SJSA1 (cell line): Measurements from ENCODE around the gene HOMER2. TPM values are rescaled to one million over a fixed set of nuclear protein-coding genes. Genes with fewer than 3 reads are reported as not detected.
A peak's percentile ranks its signal among the peaks of the same experiment; 100 is the strongest.
"Not testable (repeated sequence)": the region's sequence is repeated elsewhere in the genome, so short reads cannot be mapped to it uniquely, and the experiment has no call there.

Source experiments
- DNase-seq, 2 experiments: peaks; one replicate each; pipeline ENCODE4 v3.0.0-alpha.2; 2015 to 2020; ENCODE audit warnings: low spot score in 2 of 2, low read depth in 1 of 2
- H3K27ac ChIP-seq: fragments of 250-450 bp; sonication (Bioruptor Pico); 2 replicates; pipeline ENCODE4 v1.5.1; 2020; ENCODE audit warnings: mild to moderate bottlenecking, moderate library complexity
- H3K27me3 ChIP-seq: fragments of 250-450 bp; sonication (Bioruptor Pico); replicated peaks from 2 replicates; pipeline ENCODE4 v1.5.1; 2020; ENCODE audit warnings: mild to moderate bottlenecking, moderate library complexity
- H3K36me3 ChIP-seq: fragments of 250-450 bp; sonication (Bioruptor Pico); 2 replicates; pipeline ENCODE4 v1.5.1; 2020; ENCODE audit warnings: mild to moderate bottlenecking
- H3K4me1 ChIP-seq: fragments of 250-450 bp; sonication (Bioruptor Pico); replicated peaks from 2 replicates; pipeline ENCODE4 v1.6.1; 2021; ENCODE audit warnings: mild to moderate bottlenecking
- H3K4me3 ChIP-seq: fragments of 250-450 bp; sonication (Bioruptor Pico); 2 replicates; pipeline ENCODE4 v1.5.1; 2020; ENCODE audit warnings: mild to moderate bottlenecking
- H3K9me3 ChIP-seq: fragments of 250-450 bp; sonication (Bioruptor Pico); replicated peaks from 2 replicates; pipeline ENCODE4 v1.5.1; 2020; ENCODE audit warnings: mild to moderate bottlenecking
- total RNA-seq: library from RNA; depleted of rRNA; stranded (reverse); fragments of >200 nt; shearing (Covaris generic); gene quantifications from 2 replicates; pipeline ENCODE4 v1.2.3, GENCODE V29; 2014

The HOMER2 gene
- total RNA-seq, 1 experiment from 2014 or later: 1.2 TPM

- peak; percentile 60 to 89 for DNase-seq
These were observed 119.7 kb downstream of the HOMER2 start for GRCh38 chr15:82832601-82833361.

GRCh38 chr15:82831894-82832600, 120.5 kb downstream of the HOMER2 start:
- Histone ChIP-seq H3K27ac (peak overlapping the region; percentile 63), H3K4me1 (peaks cover 23% of the 10 kb centered on the region), H3K4me3 (no peak overlapping the region), H3K27me3 (no peaks in the 10 kb centered on the region), H3K9me3 (no peaks in the 10 kb centered on the region), H3K36me3 (peaks cover 82% of the 10 kb centered on the region)
- DNase-seq: no peak

More at GRCh38 chr15:82832601-82833361, 119.7 kb downstream of the HOMER2 start:
- Histone ChIP-seq H3K9me3 (no peaks in the 10 kb centered on the region), H3K36me3 (peaks cover 80% of the 10 kb centered on the region), H3K27me3 (no peaks in the 10 kb centered on the region), H3K4me1 (peaks cover 23% of the 10 kb centered on the region), H3K4me3 (no peak overlapping the region), H3K27ac (peak overlapping the region; percentile 63)

- Histone ChIP-seq H3K36me3 (peaks cover 82% of the 10 kb centered on the region), H3K4me1 (peaks cover 23% of the 10 kb centered on the region), H3K4me3 (no peak overlapping the region), H3K9me3 (no peaks in the 10 kb centered on the region), H3K27ac (no peak overlapping the region), H3K27me3 (no peaks in the 10 kb centered on the region)
- DNase-seq: no peak
These were observed 121.9 kb downstream of the HOMER2 start for GRCh38 chr15:82830427-82831173.

- H3K27me3 ChIP-seq: no peaks in the 10 kb centered on the region
- DNase-seq: no peak
- no peaks in the 10 kb centered on the region for H3K9me3 ChIP-seq
- H3K36me3 ChIP-seq: peaks cover 76% of the 10 kb centered on the region
- peaks cover 23% of the 10 kb centered on the region for H3K4me1 ChIP-seq
- no peak overlapping the region for H3K4me3 ChIP-seq
- no peak overlapping the region for H3K27ac ChIP-seq
These were observed 123.3 kb downstream of the HOMER2 start for GRCh38 chr15:82829234-82829633.

GRCh38 chr15:82828075-82828474, 124.4 kb downstream of the HOMER2 start:
- no peaks in the 10 kb centered on the region for H3K9me3 ChIP-seq
- H3K27me3 ChIP-seq: no peaks in the 10 kb centered on the region
- no peak overlapping the region for H3K27ac ChIP-seq
- no peak for DNase-seq
- H3K4me3 ChIP-seq: no peak overlapping the region
- peaks cover 16% of the 10 kb centered on the region for H3K4me1 ChIP-seq
- peaks cover 69% of the 10 kb centered on the region for H3K36me3 ChIP-seq

- H3K36me3 ChIP-seq: peaks cover 58% of the 10 kb centered on the region
- no peaks in the 10 kb centered on the region for H3K4me1 ChIP-seq
- DNase-seq: no peak
- no peaks in the 10 kb centered on the region for H3K27me3 ChIP-seq
- no peak overlapping the region for H3K27ac ChIP-seq
- H3K4me3 ChIP-seq: no peak overlapping the region
- H3K9me3 ChIP-seq: no peaks in the 10 kb centered on the region
These were observed 129.5 kb downstream of the HOMER2 start for GRCh38 chr15:82823049-82823448.

- H3K36me3 ChIP-seq: peaks cover 57% of the 10 kb centered on the region
- not testable (repeated sequence) for H3K27ac ChIP-seq, H3K9me3 ChIP-seq, H3K27me3 ChIP-seq, H3K4me1 ChIP-seq, H3K4me3 ChIP-seq, DNase-seq
These were observed 130.7 kb downstream of the HOMER2 start for GRCh38 chr15:82821851-82822250.

GRCh38 chr15:82821396-82821795, 131.1 kb downstream of the HOMER2 start:
- H3K27ac ChIP-seq, H3K27me3 ChIP-seq, H3K9me3 ChIP-seq, H3K4me3 ChIP-seq, H3K4me1 ChIP-seq, DNase-seq: not testable (repeated sequence)
- H3K36me3 ChIP-seq: peaks cover 57% of the 10 kb centered on the region

- no peaks in the 10 kb centered on the region for H3K27me3 ChIP-seq
- H3K4me1 ChIP-seq: no peaks in the 10 kb centered on the region
- no peak overlapping the region for H3K27ac ChIP-seq
- no peak for DNase-seq
- H3K36me3 ChIP-seq: peaks cover 57% of the 10 kb centered on the region
- no peak overlapping the region for H3K4me3 ChIP-seq
- H3K9me3 ChIP-seq: no peaks in the 10 kb centered on the region
These were observed 132.4 kb downstream of the HOMER2 start for GRCh38 chr15:82820128-82820527.

- H3K9me3 ChIP-seq: no peaks in the 10 kb centered on the region
- H3K36me3 ChIP-seq: peaks cover 57% of the 10 kb centered on the region
- H3K4me3 ChIP-seq: no peak overlapping the region
- H3K4me1 ChIP-seq: peaks cover 5% of the 10 kb centered on the region; the same call in 1 of the 2 replicates
- no peaks in the 10 kb centered on the region for H3K27me3 ChIP-seq
- no peak overlapping the region for H3K27ac ChIP-seq
- no peak for DNase-seq
These were observed 139.5 kb downstream of the HOMER2 start for GRCh38 chr15:82812994-82813393.

- Histone ChIP-seq H3K36me3 (peaks cover 39% of the 10 kb centered on the region), H3K4me1 (peaks cover 5% of the 10 kb centered on the region; the same call in 1 of the 2 replicates), H3K27me3 (no peaks in the 10 kb centered on the region), H3K9me3 (no peaks in the 10 kb centered on the region), H3K4me3 (peak overlapping the region; percentile 90), H3K27ac (peak overlapping the region; percentile 85)
- DNase-seq: no peak
These were observed 141.6 kb downstream of the HOMER2 start for GRCh38 chr15:82810890-82811426.

- DNase-seq: peak; percentile 52 to 55
These were observed 142.2 kb downstream of the HOMER2 start for GRCh38 chr15:82810061-82810889.

More at GRCh38 chr15:82810061-82810889, 142.2 kb downstream of the HOMER2 start:
- Histone ChIP-seq H3K27me3 (no peaks in the 10 kb centered on the region; the same call in 1 of the 2 replicates), H3K4me3 (peak overlapping the region; percentile 90), H3K4me1 (peaks cover 5% of the 10 kb centered on the region; the same call in 1 of the 2 replicates), H3K9me3 (no peaks in the 10 kb centered on the region), H3K27ac (peak overlapping the region; percentile 85), H3K36me3 (peaks cover 32% of the 10 kb centered on the region)
